Brain microvascular endothelial cell (primary cell): ENCODE data around the gene SELENOO.

Source experiments
- DNase-seq: peaks from one replicate; pipeline ENCODE4 v3.0.0-alpha.2; 2020
- H3K27ac ChIP-seq: fragments of 250-450 bp; sonication (Bioruptor Pico); 2 replicates; pipeline ENCODE4 v1.5.1; 2020; ENCODE audit warnings: mild to moderate bottlenecking, moderate library complexity
- H3K27me3 ChIP-seq: fragments of 250-450 bp; sonication (Bioruptor Pico); replicated peaks from 2 replicates; pipeline ENCODE4 v1.5.1; 2020; ENCODE audit warnings: mild to moderate bottlenecking
- H3K36me3 ChIP-seq: fragments of 250-450 bp; sonication (Bioruptor Pico); replicated peaks from 2 replicates; pipeline ENCODE4 v1.5.1; 2020; ENCODE audit warnings: mild to moderate bottlenecking
- H3K4me3 ChIP-seq: 2 replicates; pipeline ENCODE4 v1.5.1; 2011; ENCODE audit warnings: low read depth, mild to moderate bottlenecking, control low read depth, low read length, moderate library complexity
- in situ Hi-C: cut with HindIII; loops from 2 replicates; pipeline ENCODE4 v1.10.0; 2017; ENCODE audit warnings: low sequenced_read_pairs, low pct_ligation_motif_present
- TF ChIP-seq, protein P1 (sequence below): IDR thresholded peaks from 2 replicates; pipeline ENCODE4 v1.5.1; 2011; ENCODE audit warnings: low read depth, mild to moderate bottlenecking, moderate library complexity, low read length, control low read depth, inconsistent platforms; ENCODE audit errors: missing control alignments

SELENOO gene

DNA sequence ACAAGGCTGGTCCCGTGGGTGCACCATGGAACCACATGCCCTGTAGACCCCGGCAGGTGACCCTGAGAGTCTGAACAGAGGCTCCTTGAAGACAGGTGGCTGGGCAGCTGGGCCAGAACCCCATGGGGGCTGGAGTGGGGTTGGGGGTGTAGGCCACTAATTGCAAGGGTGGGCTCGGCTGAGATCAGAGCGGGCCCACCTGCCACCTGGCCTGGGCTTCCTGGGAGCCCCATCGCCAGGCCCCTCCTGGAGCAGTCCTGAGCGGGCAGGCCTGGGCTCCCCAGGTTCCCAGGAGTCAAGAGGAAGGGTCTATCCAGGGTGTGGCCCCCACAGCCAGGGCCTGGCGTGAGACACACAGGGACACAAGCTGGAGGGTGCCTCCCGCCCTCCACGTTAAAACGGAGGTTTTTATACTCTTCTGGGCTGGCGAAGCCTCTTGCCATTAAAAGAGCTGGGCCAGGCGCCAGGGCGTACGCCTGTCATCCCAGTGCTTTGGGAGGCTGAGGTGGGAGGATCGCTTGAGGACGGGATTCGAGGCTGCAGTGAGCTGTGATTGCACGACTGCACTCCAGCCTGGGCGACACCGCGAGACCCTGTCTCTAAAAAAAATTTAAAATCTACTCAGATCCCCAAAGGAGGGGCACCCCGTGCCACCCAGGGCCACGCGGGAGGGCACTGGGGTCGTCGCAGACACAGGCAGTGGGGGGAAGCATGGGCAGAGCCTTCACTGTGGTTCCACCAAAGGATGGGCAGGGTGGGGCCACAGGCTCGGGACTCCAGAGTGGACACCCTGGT lies 19.9 kb upstream of the SELENOO start:
- Histone ChIP-seq H3K27me3 (no peaks in the 10 kb centered on the region), H3K36me3 (no peaks in the 10 kb centered on the region), H3K4me3 (no peak overlapping the region), H3K27ac (no peak overlapping the region)
- DNase-seq: no peak
- TF ChIP-seq, protein P1, sequence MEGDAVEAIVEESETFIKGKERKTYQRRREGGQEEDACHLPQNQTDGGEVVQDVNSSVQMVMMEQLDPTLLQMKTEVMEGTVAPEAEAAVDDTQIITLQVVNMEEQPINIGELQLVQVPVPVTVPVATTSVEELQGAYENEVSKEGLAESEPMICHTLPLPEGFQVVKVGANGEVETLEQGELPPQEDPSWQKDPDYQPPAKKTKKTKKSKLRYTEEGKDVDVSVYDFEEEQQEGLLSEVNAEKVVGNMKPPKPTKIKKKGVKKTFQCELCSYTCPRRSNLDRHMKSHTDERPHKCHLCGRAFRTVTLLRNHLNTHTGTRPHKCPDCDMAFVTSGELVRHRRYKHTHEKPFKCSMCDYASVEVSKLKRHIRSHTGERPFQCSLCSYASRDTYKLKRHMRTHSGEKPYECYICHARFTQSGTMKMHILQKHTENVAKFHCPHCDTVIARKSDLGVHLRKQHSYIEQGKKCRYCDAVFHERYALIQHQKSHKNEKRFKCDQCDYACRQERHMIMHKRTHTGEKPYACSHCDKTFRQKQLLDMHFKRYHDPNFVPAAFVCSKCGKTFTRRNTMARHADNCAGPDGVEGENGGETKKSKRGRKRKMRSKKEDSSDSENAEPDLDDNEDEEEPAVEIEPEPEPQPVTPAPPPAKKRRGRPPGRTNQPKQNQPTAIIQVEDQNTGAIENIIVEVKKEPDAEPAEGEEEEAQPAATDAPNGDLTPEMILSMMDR: no peak
- in situ Hi-C loops: no loop called here

DNA sequence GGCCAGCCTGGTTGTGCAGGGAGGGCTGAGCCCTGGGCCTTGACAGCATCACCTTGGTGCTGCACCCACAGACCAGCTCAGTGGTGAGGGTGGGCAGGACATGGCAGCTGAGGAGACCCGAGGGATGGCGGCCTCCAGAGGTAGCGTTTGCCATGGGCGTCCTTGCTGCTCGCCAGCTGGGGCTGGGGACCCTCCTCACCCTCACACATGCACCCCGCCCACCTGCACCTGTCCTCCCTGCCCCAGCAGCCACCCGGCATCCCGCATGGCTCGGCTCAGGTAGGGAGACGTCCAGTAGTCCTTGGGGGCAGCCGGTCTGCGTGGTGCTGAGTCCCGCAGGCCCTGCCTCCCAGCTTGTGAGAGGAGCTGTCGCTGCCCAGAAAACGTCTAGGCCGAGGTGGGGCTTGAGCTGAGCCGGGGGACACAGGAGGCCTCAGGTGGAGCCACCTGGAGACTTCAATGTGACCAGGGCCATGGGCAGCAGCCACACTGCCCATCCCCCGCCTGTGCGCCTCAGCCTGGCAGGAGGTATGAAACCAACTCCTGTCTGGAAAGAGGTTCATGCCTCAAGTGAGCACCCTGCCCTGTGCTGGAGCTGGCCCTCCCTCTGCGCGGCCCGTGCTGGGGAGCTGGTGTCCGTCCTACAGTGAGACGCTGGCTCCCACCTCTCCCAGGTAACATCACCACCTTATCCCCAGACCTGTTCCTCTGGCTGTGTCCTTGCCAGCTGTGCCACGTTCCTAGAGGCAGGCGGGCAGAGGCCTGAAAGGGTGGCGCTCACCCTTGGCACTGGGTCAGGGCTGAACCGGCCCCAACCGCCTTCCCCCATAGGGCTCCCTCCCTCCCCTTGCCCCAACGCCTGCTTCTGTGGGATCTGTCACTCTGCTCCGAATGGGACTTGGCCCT lies 18.4 kb upstream of the SELENOO start:
- no peak for DNase-seq
- Histone ChIP-seq H3K36me3 (no peaks in the 10 kb centered on the region), H3K4me3 (no peak overlapping the region), H3K27me3 (no peaks in the 10 kb centered on the region), H3K27ac (no peak overlapping the region)
- in situ Hi-C loops: no loop called here
- TF ChIP-seq, protein P1: no peak

DNA sequence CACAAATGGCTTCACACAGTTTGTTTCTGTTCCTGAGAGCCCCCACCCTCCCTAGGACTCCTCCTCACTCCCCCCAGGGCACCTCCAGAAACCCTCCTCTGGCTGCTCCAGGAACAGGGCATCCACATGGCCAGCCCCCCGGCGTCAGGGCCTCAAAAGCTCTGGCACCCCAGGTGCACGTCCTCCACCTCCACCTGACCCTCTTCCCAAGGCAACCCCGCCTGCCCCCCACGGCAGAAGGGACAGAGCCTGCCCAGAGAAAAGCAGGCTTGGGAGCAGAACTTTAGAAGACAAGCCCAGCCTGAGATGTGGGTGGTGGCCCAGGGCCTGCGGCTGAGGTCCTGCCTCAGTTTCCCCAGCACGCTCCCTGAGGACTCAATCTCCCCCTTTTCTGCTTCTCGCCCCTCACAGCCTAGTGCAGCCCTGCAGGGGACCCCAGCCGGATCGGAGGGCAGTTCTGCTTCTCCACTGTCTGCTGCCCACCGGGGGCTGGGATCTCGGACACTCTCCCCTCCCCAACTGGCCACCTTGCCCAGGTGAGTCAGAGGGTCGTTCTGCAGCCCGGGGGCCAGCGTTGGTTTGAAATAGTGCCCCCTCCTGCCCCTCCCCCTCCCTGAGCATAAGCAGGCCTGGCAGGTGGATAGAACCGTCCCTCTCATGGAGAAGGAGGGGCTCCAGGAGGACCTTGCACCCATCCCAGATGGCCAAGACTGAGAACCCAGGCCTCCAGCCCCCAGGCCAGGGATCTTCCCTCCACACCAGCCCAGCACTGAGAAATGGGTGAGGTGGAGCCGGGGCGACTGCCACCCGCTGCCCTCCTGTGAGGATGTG lies 17.5 kb upstream of the SELENOO start:
- no peak for DNase-seq
- Histone ChIP-seq H3K4me3 (no peak overlapping the region), H3K36me3 (no peaks in the 10 kb centered on the region), H3K27me3 (no peaks in the 10 kb centered on the region), H3K27ac (no peak overlapping the region)
- TF ChIP-seq, protein P1: no peak
- in situ Hi-C loops: no loop called here

DNA sequence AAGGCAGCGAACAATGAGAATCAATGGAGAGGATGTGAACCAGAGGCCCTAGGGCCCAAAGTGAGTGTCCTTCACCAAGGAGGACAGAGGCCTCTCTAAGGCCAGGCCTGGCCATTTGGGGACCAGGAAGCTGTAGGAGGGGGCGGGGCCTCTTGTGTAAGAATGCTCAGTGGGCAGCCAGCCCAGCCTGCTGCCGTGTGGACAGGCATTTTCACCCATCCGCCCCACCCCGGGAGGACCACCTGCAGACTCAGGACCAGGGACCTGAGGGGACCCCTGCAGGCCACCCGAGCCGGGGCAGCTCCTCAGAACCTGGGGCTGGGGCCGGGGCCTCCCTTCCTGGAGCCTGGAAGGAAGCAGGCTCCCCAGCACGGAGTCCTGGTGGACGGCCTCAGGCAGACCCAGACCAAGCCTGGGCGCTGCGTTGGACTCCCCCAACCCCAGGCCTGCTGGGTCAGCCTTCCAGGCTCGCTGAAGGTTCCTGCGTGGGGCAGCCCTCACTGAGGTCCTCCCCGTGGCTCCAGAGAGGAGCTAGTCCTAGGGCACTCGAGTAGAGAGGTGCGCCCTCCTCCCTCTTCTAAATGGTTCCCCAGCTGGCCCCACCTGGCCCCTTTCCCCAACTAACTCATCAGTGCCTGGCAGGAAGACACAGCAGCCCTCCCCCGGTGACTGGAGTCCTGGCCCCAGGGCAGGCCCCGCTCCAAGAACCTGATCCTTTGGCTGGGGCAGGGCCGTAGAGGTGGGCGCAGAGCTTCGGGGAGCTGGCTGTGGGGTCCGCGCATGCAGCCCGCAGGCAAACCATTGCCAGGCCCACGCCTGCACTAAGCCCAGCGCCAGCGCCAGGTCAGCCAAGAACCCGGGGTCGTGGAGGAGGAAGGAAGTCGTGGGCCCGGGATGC lies 16.6 kb upstream of the SELENOO start:
- Histone ChIP-seq H3K4me3 (no peak overlapping the region), H3K27me3 (no peaks in the 10 kb centered on the region), H3K27ac (no peak overlapping the region), H3K36me3 (peaks cover 2% of the 10 kb centered on the region)
- in situ Hi-C loops: no loop called here
- TF ChIP-seq, protein P1: no peak
- DNase-seq: no peak

DNA sequence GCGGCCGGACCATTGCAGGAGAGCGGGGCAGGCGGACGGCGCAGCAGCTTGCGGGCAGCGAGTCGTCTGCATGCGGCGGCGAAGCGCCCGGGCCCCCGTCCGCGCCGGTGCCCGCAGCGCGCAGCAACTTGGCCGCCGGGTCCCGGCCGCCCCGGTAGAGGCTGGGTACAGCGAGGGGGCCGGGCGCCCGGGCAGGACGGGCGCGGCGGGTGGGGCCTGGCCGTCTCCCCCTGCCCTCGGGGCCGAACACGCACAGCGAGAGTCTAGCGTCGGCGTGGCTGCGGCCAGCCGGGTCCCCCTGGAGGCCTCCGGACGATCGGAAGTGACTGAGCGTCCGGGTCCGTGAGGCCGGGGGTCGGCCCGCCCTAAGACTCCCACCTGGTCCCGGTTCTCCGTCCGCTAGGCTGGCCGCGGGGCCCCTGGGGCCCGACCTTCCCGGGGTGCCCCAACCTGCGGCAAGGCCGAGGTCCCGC lies 15.9 kb upstream of the SELENOO start:
- in situ Hi-C loops: no loop called here
- peak overlapping the region; percentile 61 for H3K4me3 ChIP-seq
- no peak for DNase-seq
- TF ChIP-seq, protein P1: no peak
- no peaks in the 10 kb centered on the region for H3K27me3 ChIP-seq
- no peak overlapping the region for H3K27ac ChIP-seq
- H3K36me3 ChIP-seq: peaks cover 2% of the 10 kb centered on the region
